Thoracic aorta (tissue), 2 donors: Measurements from ENCODE around the gene FAM240A. TPM values are rescaled to one million over a fixed set of nuclear protein-coding genes. Genes with fewer than 3 reads are reported as not detected.
A peak's percentile ranks its signal among the peaks of the same experiment; 100 is the strongest.

Experiments used
- ATAC-seq: fragments of 150-250 bp; one replicate; pipeline ENCODE4 v1.8.0; 2017; ENCODE audit warnings: low read depth; ENCODE audit not compliant: insufficient number of reproducible peaks, low FRiP score
- DNase-seq: peaks from one replicate; pipeline ENCODE4 v3.0.0-alpha.2; 2020; ENCODE audit warnings: low spot score
- H3K27ac ChIP-seq, 2 donors: fragments of 200-600 bp; sonication (generic); 1 replicate in 1 of 2; 2 replicates in 1 of 2; pipeline ENCODE4 v1.5.1; 2016; ENCODE audit warnings: mild to moderate bottlenecking in 2 of 2, moderate library complexity in 2 of 2
- H3K27me3 ChIP-seq: fragments of 200-600 bp; sonication (generic); replicated peaks from 2 replicates; pipeline ENCODE4 v1.6.0; 2016; ENCODE audit warnings: mild to moderate bottlenecking; ENCODE audit not compliant: insufficient read depth
- H3K36me3 ChIP-seq: fragments of 200-600 bp; sonication (generic); one replicate; pipeline ENCODE4 v1.5.1; 2016
- H3K4me1 ChIP-seq, 2 donors: fragments of 200-600 bp; sonication (generic); 1 replicate in 1 of 2; 2 replicates in 1 of 2; pipeline versions ENCODE4 v1.5.1 to v1.6.0; 2016; ENCODE audit warnings: low read depth in 2 of 2, mild to moderate bottlenecking in 1 of 2; ENCODE audit not compliant: control insufficient read depth in 1 of 2
- H3K4me3 ChIP-seq: fragments of 200-600 bp; sonication (generic); 2 replicates; pipeline ENCODE4 v1.5.1; 2016; ENCODE audit warnings: mild to moderate bottlenecking
- H3K9me3 ChIP-seq: fragments of 200-600 bp; sonication (generic); 2 replicates; pipeline ENCODE4 v1.5.1; 2016
- total RNA-seq, 2 donors: library from RNA; depleted of rRNA; stranded (reverse); fragments of >200 nt; gene quantifications; one replicate each; pipeline versions ENCODE4 v1.1.0 to v1.2.3, GENCODE V29; 2016
- TF ChIP-seq, protein P1 (sequence below): fragments of 200-600 bp; sonication (generic); IDR thresholded peaks from one replicate; pipeline ENCODE4 v1.5.1; 2019; ENCODE audit warnings: antibody characterized with exemption

The FAM240A gene
- not detected for total RNA-seq

- no peaks in the 10 kb centered on the region for H3K9me3 ChIP-seq
- TF ChIP-seq, protein P1, sequence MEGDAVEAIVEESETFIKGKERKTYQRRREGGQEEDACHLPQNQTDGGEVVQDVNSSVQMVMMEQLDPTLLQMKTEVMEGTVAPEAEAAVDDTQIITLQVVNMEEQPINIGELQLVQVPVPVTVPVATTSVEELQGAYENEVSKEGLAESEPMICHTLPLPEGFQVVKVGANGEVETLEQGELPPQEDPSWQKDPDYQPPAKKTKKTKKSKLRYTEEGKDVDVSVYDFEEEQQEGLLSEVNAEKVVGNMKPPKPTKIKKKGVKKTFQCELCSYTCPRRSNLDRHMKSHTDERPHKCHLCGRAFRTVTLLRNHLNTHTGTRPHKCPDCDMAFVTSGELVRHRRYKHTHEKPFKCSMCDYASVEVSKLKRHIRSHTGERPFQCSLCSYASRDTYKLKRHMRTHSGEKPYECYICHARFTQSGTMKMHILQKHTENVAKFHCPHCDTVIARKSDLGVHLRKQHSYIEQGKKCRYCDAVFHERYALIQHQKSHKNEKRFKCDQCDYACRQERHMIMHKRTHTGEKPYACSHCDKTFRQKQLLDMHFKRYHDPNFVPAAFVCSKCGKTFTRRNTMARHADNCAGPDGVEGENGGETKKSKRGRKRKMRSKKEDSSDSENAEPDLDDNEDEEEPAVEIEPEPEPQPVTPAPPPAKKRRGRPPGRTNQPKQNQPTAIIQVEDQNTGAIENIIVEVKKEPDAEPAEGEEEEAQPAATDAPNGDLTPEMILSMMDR: no peak
- no peak for ATAC-seq
- DNase-seq: no peak
- no peaks in the 10 kb centered on the region for H3K4me1 ChIP-seq
- H3K27ac ChIP-seq: no peak within 1 kb of the TSS
- no peaks in the 10 kb centered on the region for H3K27me3 ChIP-seq
- H3K4me3 ChIP-seq: no peak within 1 kb of the TSS
- H3K36me3 ChIP-seq: no peaks in the 10 kb centered on the region
Measured at GRCh38 chr3:46612324-46612723, at the start of gene FAM240A. TSS of gene FAM240A (plus strand) at chr3:46612525. CDS start at chr3:46612684, 159 bp downstream.

GRCh38 chr3:46564190-46565021 lies 47.9 kb upstream of the FAM240A start:
- no peak overlapping the region for H3K4me3 ChIP-seq
- H3K27me3 ChIP-seq: no peaks in the 10 kb centered on the region
- no peak for DNase-seq
- TF ChIP-seq, protein P1: no peak
- peaks cover 6 to 14% of the 10 kb centered on the region in 2 donors for H3K4me1 ChIP-seq
- H3K27ac ChIP-seq: no peak overlapping the region
- no peak for ATAC-seq
- no peaks in the 10 kb centered on the region for H3K9me3 ChIP-seq
- H3K36me3 ChIP-seq: no peaks in the 10 kb centered on the region

GRCh38 chr3:46565077-46565476 lies 47.2 kb upstream of the FAM240A start:
- Histone ChIP-seq H3K9me3 (no peaks in the 10 kb centered on the region), H3K36me3 (no peaks in the 10 kb centered on the region), H3K4me1 (peaks cover 6 to 14% of the 10 kb centered on the region in 2 donors), H3K27ac (no peak overlapping the region), H3K27me3 (no peaks in the 10 kb centered on the region), H3K4me3 (no peak overlapping the region)
- TF ChIP-seq, protein P1: no peak
- ATAC-seq (no peak), DNase-seq (no peak)

DNA sequence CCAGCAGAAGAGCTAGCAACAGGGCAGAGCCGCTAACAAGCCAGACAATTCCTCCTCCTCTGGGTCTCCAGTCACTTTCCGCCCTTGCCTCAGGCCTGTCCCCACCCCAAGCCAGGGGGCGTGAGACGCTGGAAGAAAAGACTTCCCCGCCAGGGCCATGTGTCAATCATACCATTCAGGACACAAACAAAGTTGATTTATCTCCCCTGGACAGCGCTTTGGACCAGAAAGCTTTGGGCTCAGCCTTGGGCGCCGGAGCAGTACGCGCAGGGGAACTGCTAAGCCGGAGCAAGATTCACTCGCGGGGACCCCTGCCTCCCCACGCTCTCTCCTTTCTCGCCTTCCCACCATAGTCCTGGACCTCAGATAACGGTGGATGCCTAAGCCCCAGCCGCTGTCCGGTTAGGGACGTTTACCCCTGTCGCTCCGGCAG lies 46.7 kb upstream of the FAM240A start:
- Histone ChIP-seq H3K27ac (no peak overlapping the region), H3K4me1 (peaks cover 6 to 14% of the 10 kb centered on the region in 2 donors), H3K36me3 (no peaks in the 10 kb centered on the region), H3K9me3 (no peaks in the 10 kb centered on the region), H3K4me3 (peak overlapping the region; percentile 62), H3K27me3 (no peaks in the 10 kb centered on the region)
- ATAC-seq: no peak
- TF ChIP-seq, protein P1: no peak
- no peak for DNase-seq

- Histone ChIP-seq H3K4me3 (peak within 1 kb of the TSS; percentile 62), H3K4me1 (peaks cover 6 to 14% of the 10 kb centered on the region in 2 donors), H3K36me3 (no peaks in the 10 kb centered on the region), H3K9me3 (no peaks in the 10 kb centered on the region), H3K27me3 (no peaks in the 10 kb centered on the region), H3K27ac (no peak within 1 kb of the TSS)
- TF ChIP-seq, protein P1: no peak
- DNase-seq: no peak
- no peak for ATAC-seq
Measured at GRCh38 chr3:46566040-46566641, 46.2 kb upstream of the FAM240A start, which contains the start of gene LRRC2. TSS of gene LRRC2 (minus strand) at chr3:46566302. CDS start at chr3:46551591, 14,711 bp downstream.
